Trophoblast cell (in vitro differentiated cells and primary cell): ENCODE data around the gene TNNI2.

Experiments
- DNase-seq, 2 donors: peaks; one replicate each; pipeline ENCODE4 v3.0.0-alpha.2; 2016
- H2AFZ ChIP-seq: 2 replicates; pipeline ENCODE4 v1.6.1; 2013; ENCODE audit warnings: low read length, moderate library complexity, mild to moderate bottlenecking; ENCODE audit not compliant: insufficient read depth, poor library complexity
- H2AK5ac ChIP-seq: 2 replicates; pipeline ENCODE4 v1.6.1; 2013; ENCODE audit warnings: mild to moderate bottlenecking, low read length
- H2BK120ac ChIP-seq: 2 replicates; pipeline ENCODE4 v1.6.1; 2013; ENCODE audit warnings: low read length, mild to moderate bottlenecking, moderate library complexity; ENCODE audit not compliant: insufficient read depth, poor library complexity
- H2BK12ac ChIP-seq: 2 replicates; pipeline ENCODE4 v1.6.1; 2013; ENCODE audit warnings: mild to moderate bottlenecking, low read length, moderate library complexity
- H2BK5ac ChIP-seq: 2 replicates; pipeline ENCODE4 v1.6.1; 2013; ENCODE audit warnings: low read length, low read depth, moderate library complexity, mild to moderate bottlenecking; ENCODE audit not compliant: poor library complexity
- H3K14ac ChIP-seq: 2 replicates; pipeline ENCODE4 v1.6.1; 2013; ENCODE audit warnings: mild to moderate bottlenecking, low read length
- H3K18ac ChIP-seq: 2 replicates; pipeline ENCODE4 v1.6.1; 2013; ENCODE audit warnings: mild to moderate bottlenecking, low read length
- H3K23ac ChIP-seq: 2 replicates; pipeline ENCODE4 v1.6.1; 2013; ENCODE audit warnings: low read length
- H3K27ac ChIP-seq: 2 replicates; pipeline ENCODE4 v1.5.1; 2013; ENCODE audit warnings: low read depth, mild to moderate bottlenecking, inconsistent platforms, low read length, moderate library complexity
- H3K27me3 ChIP-seq: 2 replicates; pipeline ENCODE4 v1.6.1; 2013; ENCODE audit warnings: inconsistent platforms, mild to moderate bottlenecking, low read length, moderate library complexity; ENCODE audit not compliant: insufficient read depth
- H3K36me3 ChIP-seq, 2 experiments: 1 replicate in 1 of 2; 2 replicates in 1 of 2; pipeline ENCODE4 v1.6.1; 2013; ENCODE audit warnings: low read length in 2 of 2, mild to moderate bottlenecking in 2 of 2, moderate library complexity in 1 of 2; ENCODE audit not compliant: insufficient read depth in 2 of 2, control insufficient read depth in 1 of 2
- H3K4ac ChIP-seq: 2 replicates; pipeline ENCODE4 v1.6.1; 2013; ENCODE audit warnings: low read depth, mild to moderate bottlenecking, low read length, moderate library complexity
- H3K4me1 ChIP-seq, 2 experiments: 1 replicate in 1 of 2; 2 replicates in 1 of 2; pipeline ENCODE4 v1.6.1; 2013; ENCODE audit warnings: low read length in 2 of 2, mild to moderate bottlenecking in 2 of 2, moderate library complexity in 1 of 2; ENCODE audit not compliant: insufficient read depth in 2 of 2, control insufficient read depth in 1 of 2
- H3K4me2 ChIP-seq: 2 replicates; pipeline ENCODE4 v1.6.1; 2013; ENCODE audit warnings: inconsistent platforms, mild to moderate bottlenecking, low read length, moderate library complexity
- H3K4me3 ChIP-seq: 2 replicates; pipeline ENCODE4 v1.5.1; 2013; ENCODE audit warnings: mild to moderate bottlenecking, low read depth, low read length, inconsistent platforms
- H3K79me1 ChIP-seq: one replicate; pipeline ENCODE4 v1.6.1; 2013; ENCODE audit warnings: low read length
- H3K79me2 ChIP-seq: 2 replicates; pipeline ENCODE4 v1.6.1; 2013; ENCODE audit warnings: low read length, mild to moderate bottlenecking; ENCODE audit not compliant: control insufficient read depth, insufficient read depth, poor library complexity
- H3K9ac ChIP-seq: 2 replicates; pipeline ENCODE4 v1.6.1; 2013; ENCODE audit warnings: mild to moderate bottlenecking, low read length
- H3K9me3 ChIP-seq: 2 replicates; pipeline ENCODE4 v1.6.1; 2013; ENCODE audit warnings: low read depth, mild to moderate bottlenecking, control low read depth, inconsistent platforms, low read length; ENCODE audit not compliant: insufficient read depth
- H4K12ac ChIP-seq: 2 replicates; pipeline ENCODE4 v1.6.1; 2013; ENCODE audit warnings: low read depth, mild to moderate bottlenecking, low read length, moderate library complexity
- H4K8ac ChIP-seq: 2 replicates; pipeline ENCODE4 v1.6.1; 2013; ENCODE audit warnings: low read depth, mild to moderate bottlenecking, low read length, moderate library complexity
- H4K91ac ChIP-seq: one replicate; pipeline ENCODE4 v1.6.1; 2013; ENCODE audit warnings: low read depth, mild to moderate bottlenecking, low read length, moderate library complexity
- WGBS: extraction: QIAGEN DNeasy Blood & Tissue Kit; methylation state at CpG from one replicate; pipeline ENCODE4 v1.1.7; 2013; ENCODE audit warnings: missing lambda C conversion rate; ENCODE audit not compliant: insufficient read length, insufficient coverage; ENCODE audit errors: extremely low coverage; 5-methylcytosine and 5-hydroxymethylcytosine counted together

TNNI2 gene

GRCh38 chr11:1824221-1825038 is 14.4 kb upstream of the TNNI2 start:
- Histone ChIP-seq H4K8ac (no peak overlapping the region), H3K4ac (no peak overlapping the region), H3K79me1 (no peaks in the 10 kb centered on the region), H3K79me2 (no peaks in the 10 kb centered on the region), H4K91ac (no peak overlapping the region), H3K4me3 (no peak overlapping the region), H3K9me3 (peaks cover 4% of the 10 kb centered on the region), H3K27ac (no peak overlapping the region), H3K36me3 (no peaks in the 10 kb centered on the region), H3K27me3 (no peaks in the 10 kb centered on the region), H2AK5ac (no peak overlapping the region), H2BK12ac (no peak overlapping the region), H2AFZ (no peak overlapping the region), H3K23ac (no peak overlapping the region), H3K9ac (no peak overlapping the region), H3K14ac (no peak overlapping the region), H3K4me1 (peaks cover 12 to 14% of the 10 kb centered on the region in 2 experiments), H3K18ac (no peak overlapping the region), H2BK120ac (no peak overlapping the region), H4K12ac (no peak overlapping the region), H2BK5ac (no peak overlapping the region), H3K4me2 (no peak overlapping the region)
- WGBS = no CpG with 5 or more reads among the region's 23 CpGs
- no peak for DNase-seq

GRCh38 chr11:1825039-1825740 is 13.6 kb upstream of the TNNI2 start:
- no peak overlapping the region for H3K4ac ChIP-seq
- no peak overlapping the region for H3K4me3 ChIP-seq
- no peak overlapping the region for H2AFZ ChIP-seq
- no peak overlapping the region for H3K27ac ChIP-seq
- no peaks in the 10 kb centered on the region for H3K36me3 ChIP-seq
- no peaks in the 10 kb centered on the region for H3K79me2 ChIP-seq
- no peak overlapping the region for H3K9ac ChIP-seq
- no peak overlapping the region for H2BK120ac ChIP-seq
- H4K91ac ChIP-seq = no peak overlapping the region
- no peak overlapping the region for H4K12ac ChIP-seq
- H3K4me1 ChIP-seq = peaks cover 11 to 12% of the 10 kb centered on the region in 2 experiments
- H3K79me1 ChIP-seq = peaks cover under 1% of the 10 kb centered on the region
- no peak overlapping the region for H3K23ac ChIP-seq
- H3K27me3 ChIP-seq = no peaks in the 10 kb centered on the region
- H3K9me3 ChIP-seq = peaks cover 4% of the 10 kb centered on the region
- H2BK12ac ChIP-seq = no peak overlapping the region
- no peak overlapping the region for H4K8ac ChIP-seq
- H3K18ac ChIP-seq = no peak overlapping the region
- no peak overlapping the region for H3K14ac ChIP-seq
- no peak overlapping the region for H3K4me2 ChIP-seq
- WGBS = no CpG with 5 or more reads among the region's 26 CpGs
- no peak overlapping the region for H2AK5ac ChIP-seq
- peak; percentile 83 to 89 for DNase-seq
- H2BK5ac ChIP-seq = no peak overlapping the region

DNA sequence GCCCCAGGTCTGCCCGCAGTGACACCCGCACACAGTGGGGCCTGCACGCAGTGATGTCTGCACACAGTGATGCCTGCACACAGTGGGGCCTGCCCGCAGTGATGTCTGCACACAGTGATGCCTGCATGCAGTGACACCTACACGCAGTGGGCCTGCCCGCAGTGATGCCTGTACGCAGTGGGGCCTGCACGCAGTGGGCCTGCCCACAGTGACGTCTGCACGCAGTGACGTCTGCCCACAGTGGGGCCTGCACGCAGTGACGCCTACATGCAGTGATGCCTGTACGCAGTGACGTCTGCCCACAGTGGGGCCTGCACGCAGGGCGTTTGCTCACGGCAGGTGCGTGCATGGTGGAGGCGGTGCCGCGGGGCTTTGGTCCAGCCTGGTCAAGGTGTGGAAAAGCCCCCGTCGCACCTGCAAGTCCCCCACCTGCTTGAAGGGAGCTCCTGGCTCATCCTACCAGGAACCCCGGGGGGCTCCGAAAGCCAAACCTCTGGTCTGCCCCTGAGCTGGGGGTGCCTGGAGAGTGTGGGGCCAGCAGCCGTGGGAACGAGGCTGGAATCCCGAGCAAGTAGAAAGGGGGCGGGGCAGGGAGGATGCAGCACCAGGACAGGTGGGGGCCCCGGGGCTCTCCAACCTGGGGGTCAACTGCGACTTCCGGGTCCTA is 12.9 kb upstream of the TNNI2 start:
- Histone ChIP-seq H4K12ac (no peak overlapping the region), H3K27ac (no peak overlapping the region), H3K4me2 (no peak overlapping the region), H3K9ac (no peak overlapping the region), H2BK5ac (no peak overlapping the region), H3K79me1 (peaks cover 3% of the 10 kb centered on the region), H3K79me2 (no peaks in the 10 kb centered on the region), H2AFZ (no peak overlapping the region), H3K4me1 (peaks cover 10 to 16% of the 10 kb centered on the region in 2 experiments), H3K36me3 (no peaks in the 10 kb centered on the region), H4K8ac (no peak overlapping the region), H3K4me3 (no peak overlapping the region), H2AK5ac (no peak overlapping the region), H2BK12ac (no peak overlapping the region), H3K18ac (no peak overlapping the region), H2BK120ac (no peak overlapping the region), H3K27me3 (no peaks in the 10 kb centered on the region), H3K9me3 (peaks cover 1% of the 10 kb centered on the region), H3K4ac (no peak overlapping the region), H4K91ac (no peak overlapping the region), H3K23ac (no peak overlapping the region), H3K14ac (no peak overlapping the region)
- no peak for DNase-seq
- WGBS = no CpG with 5 or more reads among the region's 33 CpGs

- Histone ChIP-seq H4K12ac (no peak overlapping the region), H3K36me3 (no peaks in the 10 kb centered on the region), H2AK5ac (no peak overlapping the region), H4K8ac (no peak overlapping the region), H3K4me1 (peaks cover 12 to 22% of the 10 kb centered on the region in 2 experiments), H3K9ac (no peak overlapping the region), H3K4me3 (no peak overlapping the region), H3K27ac (no peak overlapping the region), H3K79me2 (no peaks in the 10 kb centered on the region), H3K27me3 (no peaks in the 10 kb centered on the region), H3K4me2 (no peak overlapping the region), H3K14ac (no peak overlapping the region), H4K91ac (no peak overlapping the region), H3K4ac (no peak overlapping the region), H3K9me3 (no peaks in the 10 kb centered on the region), H3K18ac (no peak overlapping the region), H2BK120ac (no peak overlapping the region), H3K79me1 (peaks cover 7% of the 10 kb centered on the region), H3K23ac (no peak overlapping the region), H2BK12ac (no peak overlapping the region), H2AFZ (no peak overlapping the region), H2BK5ac (no peak overlapping the region)
- DNase-seq = no peak
- WGBS = no CpG with 5 or more reads among the region's 15 CpGs
Observed at GRCh38 chr11:1826552-1827094, 12.2 kb upstream of the TNNI2 start.
